Inflammatory macrophage treated with lipopolysaccharide for 1 hour (primary cell): ENCODE data around the gene NOTCH3.

Source experiments
- DNase-seq, 2 donors: peaks; one replicate each; pipeline ENCODE4 v3.0.0-alpha.2; 2020 to 2022

The NOTCH3 gene

DNA sequence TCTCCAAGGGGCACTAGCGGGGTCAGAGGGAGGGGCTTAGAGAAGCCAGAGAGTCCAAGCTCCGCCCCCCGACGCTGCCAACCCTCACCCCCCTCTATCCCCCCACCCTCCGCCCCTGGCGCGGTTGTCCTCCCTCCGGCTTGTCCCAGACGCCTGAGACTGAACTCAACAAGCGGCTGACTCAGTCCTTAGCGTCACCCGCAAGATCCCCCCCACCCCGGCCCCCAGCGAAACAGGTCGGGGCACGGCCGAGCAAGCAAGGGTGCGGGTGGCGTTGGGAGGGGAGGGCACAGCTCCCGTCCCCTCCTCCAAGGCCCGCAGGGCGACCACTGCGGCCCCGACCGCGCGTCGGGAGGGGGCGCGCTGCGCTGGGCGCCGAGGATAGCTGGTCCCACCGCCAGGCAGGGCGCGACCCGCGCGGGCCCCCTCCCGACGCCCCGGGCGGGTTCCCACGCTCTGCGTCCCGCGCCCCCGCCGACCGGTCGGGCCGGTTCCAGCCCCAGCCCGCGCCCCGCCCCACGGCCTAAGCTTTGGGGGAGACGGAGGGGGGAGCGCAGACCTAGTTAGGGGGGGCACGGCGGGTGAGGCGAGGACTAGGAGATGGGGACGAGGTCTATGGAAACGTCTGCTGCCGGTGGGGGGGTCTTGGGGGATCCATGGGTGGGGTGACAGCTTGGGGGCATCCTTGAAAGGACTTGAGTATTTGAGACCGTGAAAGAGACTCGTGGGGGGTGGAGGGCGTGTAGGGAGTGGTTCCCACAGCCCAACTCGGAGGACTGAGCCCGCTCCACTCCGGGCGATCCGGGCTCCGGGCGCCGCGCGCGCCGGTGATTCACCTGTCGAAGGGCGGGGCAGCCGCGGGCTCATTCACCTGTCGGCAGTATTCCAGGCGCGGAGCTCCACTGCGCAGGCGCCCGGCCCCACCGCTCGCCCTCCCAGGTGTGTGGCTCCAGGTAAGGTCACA lies 5.1 kb downstream of the NOTCH3 start:
- DNase-seq = peak; percentile 50 to 72

DNA sequence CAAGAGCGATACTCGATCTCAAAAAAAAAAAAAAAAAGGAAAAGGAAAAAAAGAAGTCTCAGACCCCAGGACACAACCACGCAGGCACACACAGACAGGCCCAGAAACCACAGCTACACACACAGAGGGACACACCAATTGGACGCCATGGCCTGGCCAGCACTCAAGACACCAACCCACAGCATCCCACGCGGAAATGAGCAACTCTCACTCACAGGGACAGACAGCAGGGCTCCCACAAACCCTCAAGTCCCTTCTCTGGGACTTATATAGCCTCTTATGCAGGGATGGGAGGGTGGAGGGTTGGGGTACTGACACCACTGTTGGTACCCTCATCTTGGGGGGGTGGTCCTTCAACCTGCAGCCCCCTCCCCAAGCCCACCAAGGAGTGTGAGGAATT lies 5.9 kb downstream of the NOTCH3 start:
- peak; percentile 85 to 95 for DNase-seq

- DNase-seq = no peak
These were observed 8.8 kb downstream of the NOTCH3 start for GRCh38 chr19:15191982-15192381.

DNA sequence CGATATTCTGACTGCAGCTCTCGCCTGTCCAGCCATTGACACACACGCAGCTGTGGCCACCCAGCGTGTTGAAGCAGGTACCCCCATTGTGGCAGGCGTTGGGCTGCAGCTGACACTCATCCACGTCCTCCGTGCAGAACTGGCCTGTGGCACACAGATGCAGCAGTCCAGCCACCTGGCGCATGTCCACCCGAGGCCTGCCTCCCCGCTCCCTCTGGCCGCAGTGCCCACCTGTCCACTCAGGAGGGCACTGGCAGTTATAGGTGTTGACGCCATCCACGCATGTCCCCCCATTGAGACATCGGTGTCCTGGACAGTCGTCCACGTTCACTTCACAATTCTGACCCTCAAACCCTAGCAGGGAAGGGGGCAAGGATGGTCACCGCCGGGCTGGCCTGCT lies 9.3 kb downstream of the NOTCH3 start:
- DNase-seq = no peak

- DNase-seq = no peak
These were observed 11.9 kb downstream of the NOTCH3 start for GRCh38 chr19:15188851-15189250.

DNA sequence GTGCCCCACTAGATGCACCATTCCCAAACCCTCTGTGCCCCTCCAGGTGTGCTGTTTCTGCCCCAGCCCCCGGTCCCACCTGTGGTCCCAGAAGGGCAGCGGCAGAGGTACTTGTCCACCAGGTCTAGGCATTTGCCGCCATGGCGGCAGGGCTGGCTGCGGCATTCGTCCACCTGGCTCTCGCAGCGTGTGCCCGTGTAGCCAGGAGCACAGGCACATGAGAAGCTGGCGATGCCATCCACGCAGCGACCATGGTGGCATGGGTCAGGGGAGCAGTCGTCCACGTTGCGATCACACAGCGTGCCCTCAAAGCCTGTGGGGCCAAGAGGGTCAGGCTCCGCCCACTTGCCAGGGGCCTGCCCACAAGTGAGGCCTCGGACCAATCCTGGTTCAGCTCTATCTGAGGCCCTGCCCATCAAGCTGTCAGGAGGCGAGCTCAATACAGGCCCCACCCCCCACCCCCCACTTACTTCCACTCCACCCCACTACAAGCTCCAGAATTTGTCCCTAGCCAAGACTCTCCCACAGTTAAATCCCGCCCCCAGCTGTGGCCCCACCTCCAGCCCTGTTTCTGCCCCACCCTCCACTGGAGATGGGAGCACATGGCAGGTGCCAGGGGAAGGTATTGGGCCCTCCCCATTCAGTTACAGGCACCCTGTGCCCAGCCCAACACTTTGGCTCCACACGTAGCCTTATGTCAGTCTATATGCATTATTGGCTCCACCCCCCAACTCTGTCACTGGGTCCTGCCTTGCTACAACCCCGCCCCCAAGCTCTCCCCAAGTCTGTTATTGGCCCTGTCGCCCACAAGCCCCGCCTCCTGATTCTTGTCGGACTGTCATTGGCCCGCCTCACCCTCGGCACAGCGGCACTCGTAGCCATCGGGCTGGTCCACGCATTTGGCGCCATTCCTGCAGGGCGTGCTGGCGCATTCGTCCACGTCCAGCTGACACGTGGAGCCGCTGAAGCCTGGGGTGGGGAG lies 13.5 kb downstream of the NOTCH3 start:
- DNase-seq = no peak

- DNase-seq = no peak
These were observed 15.6 kb downstream of the NOTCH3 start for GRCh38 chr19:15185188-15185587.

- no peak for DNase-seq
These were observed 16.0 kb downstream of the NOTCH3 start for GRCh38 chr19:15184776-15185175.

DNA sequence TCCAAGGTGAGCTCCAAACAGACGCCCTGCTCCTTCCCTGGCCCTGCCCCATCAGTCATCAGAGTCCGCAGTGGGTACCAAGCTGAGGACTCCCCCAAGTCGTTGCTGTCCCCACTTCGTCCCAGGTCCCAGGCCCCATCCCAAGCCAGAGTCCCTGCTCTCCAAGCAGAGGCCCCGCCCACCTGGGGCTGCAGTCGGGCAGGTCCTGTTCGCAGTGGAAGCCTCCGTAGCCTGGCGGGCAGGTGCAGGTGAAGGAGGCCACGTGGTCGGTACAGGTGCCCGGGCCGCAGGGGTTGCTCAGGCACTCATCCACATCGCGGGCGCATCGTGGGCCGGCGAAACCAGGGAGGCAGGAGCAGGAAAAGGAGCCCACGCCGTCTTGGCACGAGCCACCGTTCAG lies 19.4 kb downstream of the NOTCH3 start:
- DNase-seq = no peak

GRCh38 chr19:15180451-15181390 lies 20.1 kb downstream of the NOTCH3 start:
- DNase-seq = no peak

DNA sequence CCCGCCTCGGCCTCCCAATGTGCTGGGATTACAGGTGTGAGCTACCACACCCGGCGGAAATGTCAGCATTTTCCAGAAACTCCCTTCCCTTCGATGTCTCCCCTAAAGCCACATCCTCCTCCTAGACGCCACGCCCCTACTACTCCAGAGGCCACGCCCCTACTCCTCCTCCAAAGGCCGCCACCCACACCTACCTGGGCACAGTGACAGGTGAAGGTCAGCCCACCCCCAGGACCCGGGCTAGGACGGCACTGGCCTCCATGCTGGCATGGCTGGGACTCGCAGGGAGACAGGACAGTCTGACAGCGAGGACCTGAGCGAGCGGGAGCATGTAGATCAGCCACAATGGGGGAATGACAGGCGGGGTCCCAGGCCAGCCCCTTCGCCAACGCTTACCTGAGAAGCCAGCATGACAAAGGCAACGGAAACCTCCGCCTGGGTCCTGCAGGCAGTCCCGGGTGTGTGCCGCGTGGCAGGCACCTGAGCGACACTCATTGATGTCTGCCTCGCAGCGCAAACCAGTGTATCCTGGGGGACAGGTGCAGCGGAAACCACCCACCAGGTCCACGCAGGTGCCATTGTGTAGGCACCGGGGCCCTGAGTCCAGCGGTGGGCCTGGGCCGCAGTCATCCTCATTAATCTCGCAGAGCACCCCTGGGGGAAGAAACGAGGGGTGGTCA lies 22.0 kb downstream of the NOTCH3 start:
- no peak for DNase-seq

DNA sequence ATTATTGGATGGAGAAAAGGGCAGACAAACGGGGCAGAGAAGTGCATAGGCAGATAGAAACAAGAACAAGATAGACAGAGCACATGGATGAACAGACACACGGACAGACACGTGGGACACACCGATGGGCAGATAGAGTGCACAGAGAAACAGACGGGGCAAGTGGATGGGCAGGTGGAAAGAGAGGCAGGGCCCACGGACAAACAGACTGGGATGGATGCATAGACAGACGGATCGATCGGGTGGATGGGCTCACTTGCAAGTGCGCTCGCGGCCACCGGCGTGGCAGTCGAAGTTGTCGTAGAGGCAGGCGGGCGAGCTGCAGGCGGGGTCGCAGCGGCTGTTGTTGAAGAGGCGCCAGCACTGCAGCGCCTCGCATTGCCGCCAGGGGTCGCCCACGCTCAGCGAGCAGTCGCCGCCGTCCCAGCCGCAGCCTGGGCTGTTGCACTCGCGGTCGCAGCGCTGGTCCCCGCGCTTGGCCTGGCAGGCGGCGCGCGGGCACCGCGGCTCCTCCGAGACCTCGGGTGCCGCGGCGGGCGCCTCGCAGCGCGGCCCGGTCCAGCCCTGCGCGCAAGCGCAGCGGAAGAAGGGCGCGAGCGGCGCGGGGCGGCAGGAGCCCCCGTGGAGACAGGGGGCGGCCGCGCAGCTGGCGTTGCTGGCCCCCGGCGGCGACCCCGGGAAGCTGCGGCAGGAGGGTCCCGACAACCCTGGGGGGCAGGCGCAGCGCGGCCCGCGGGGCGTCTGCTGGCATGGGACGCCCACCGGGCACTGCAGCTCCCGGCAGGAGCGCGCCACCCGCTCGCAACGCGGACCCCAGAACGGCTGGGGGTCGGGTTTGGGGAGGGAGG lies 23.3 kb downstream of the NOTCH3 start:
- DNase-seq = peak; percentile 65 to 90

- no peak for DNase-seq
These were observed 25.2 kb downstream of the NOTCH3 start for GRCh38 chr19:15175609-15176008.

GRCh38 chr19:15173746-15174404 lies 26.9 kb downstream of the NOTCH3 start:
- DNase-seq = peak in 1 of 2 donors; percentile 26

DNA sequence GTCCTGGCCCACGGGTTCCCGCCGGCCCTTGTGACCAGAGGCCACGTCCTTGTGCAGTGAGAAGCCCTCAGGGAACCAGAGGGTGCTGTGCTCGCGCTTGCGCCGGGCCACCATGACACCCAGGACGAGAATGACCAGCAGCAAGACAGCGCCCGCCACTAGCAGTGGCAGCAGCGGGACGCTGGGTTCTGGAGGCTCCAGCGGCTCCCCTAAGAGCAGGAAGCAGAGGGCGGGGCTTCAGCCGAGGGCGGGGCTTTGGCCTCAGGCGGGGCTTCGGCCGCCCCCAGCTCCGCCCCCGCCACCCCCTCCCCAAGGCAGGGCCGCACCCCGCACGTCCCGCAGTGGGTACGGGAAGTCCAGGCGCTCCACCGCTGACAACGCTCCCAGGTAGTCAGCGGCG lies 30.4 kb downstream of the NOTCH3 start:
- DNase-seq = no peak

GRCh38 chr19:15169541-15170285 lies 31.1 kb downstream of the NOTCH3 start:
- no peak for DNase-seq

DNA sequence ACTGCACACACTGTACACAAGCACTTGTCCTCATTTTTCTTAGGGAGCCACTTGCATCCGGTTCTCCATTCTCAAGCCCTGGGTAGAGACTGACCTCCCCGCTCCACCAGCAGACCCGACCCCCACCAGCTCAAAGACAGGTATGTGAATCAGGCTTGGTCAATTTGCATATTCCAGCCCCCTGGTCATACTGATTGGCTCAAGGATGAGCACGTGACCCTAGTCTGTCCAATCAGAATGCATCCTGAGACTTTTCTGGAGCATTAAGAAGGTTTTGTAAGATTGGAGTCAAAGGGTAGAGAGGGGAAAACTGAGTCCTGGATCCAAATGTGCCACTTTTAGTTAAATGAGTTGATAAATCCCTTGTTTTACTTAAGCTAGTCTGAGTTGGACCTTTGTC lies 34.1 kb downstream of the NOTCH3 start:
- no peak for DNase-seq

DNA sequence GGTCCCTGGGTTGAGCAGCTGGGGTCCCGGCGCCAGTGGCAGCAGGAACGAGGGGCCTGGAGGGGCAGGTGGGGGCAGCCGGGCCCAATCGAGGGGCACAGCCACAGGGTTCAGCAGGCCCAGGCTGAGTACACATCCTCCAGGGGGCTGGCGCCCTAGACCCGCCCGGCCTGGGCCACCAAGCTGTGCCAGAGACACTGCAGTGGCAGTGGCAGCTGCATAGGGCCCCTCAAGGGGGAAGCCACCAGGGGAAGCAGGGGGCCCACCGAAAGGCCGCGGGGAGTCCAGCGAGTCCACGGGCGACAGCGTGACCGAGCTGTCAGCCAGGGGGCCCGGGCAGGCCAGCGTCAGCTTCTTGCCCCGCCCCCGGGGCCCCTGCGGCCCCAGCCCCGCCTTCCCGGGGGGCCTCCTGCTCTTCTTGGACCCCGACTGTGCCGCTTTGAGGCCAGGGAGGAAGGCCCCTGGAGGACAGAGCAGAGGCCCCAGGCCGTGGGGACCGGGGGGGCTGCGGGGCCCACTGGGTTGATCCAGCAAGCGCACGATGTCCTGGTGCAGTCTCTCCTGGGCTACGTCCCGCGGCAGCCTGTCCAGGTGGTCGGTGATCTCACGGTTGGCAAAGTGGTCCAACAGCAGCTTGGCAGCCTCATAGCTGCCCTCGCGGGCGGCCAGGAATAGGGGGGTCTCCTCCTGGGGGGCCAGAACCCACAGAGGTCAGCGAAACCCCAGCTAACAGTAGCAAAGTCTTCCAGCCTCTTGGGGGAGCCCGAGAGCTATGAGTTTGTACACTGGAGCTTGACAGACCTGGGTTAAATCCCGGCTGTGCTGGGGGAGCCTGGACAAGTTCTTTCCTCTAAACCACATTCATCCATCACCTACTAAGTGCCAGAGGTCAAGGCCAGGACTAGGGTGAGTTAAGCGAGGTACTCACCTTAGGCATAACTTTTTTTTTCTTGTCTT lies 39.5 kb downstream of the NOTCH3 start:
- no peak for DNase-seq
